Natural killer cell (primary cell): ENCODE data around the gene CCDC73. TPM values are rescaled to one million over a fixed set of nuclear protein-coding genes. Genes with fewer than 3 reads are reported as not detected.
"Not testable (repeated sequence)": the region's sequence is repeated elsewhere in the genome, so short reads cannot be mapped to it uniquely, and the experiment has no call there.

Source experiments
- ATAC-seq, 3 donors: fragments of 150-1000 bp in 2 of 3; fragments of 200-7000 bp in 1 of 3; cut with Tn5 transposase; 1 replicate in 1 of 3; 2 replicates in 2 of 3; pipeline ENCODE4 v1.10.0; 2021; ENCODE audit warnings: mild to moderate bottlenecking in 2 of 3, moderate library complexity in 2 of 3
- DNase-seq, 2 donors: peaks; one replicate each; pipeline versions ENCODE4 v3.0.0 to v3.0.0-alpha.2; 2013 to 2021; ENCODE audit warnings: mixed read lengths in 1 of 2
- H3K27ac ChIP-seq: one replicate; pipeline ENCODE4 v1.5.1; 2013; ENCODE audit warnings: mild to moderate bottlenecking, low read length
- H3K27me3 ChIP-seq: one replicate; pipeline ENCODE4 v1.6.1; 2013; ENCODE audit warnings: low read length; ENCODE audit not compliant: control insufficient read depth, insufficient read depth
- H3K36me3 ChIP-seq: one replicate; pipeline ENCODE4 v1.6.1; 2013; ENCODE audit warnings: low read length; ENCODE audit not compliant: control insufficient read depth, insufficient read depth
- H3K4me1 ChIP-seq: one replicate; pipeline ENCODE4 v1.6.1; 2013; ENCODE audit warnings: low read length; ENCODE audit not compliant: control insufficient read depth, insufficient read depth
- H3K4me3 ChIP-seq: one replicate; pipeline ENCODE4 v1.5.1; 2013; ENCODE audit warnings: low read length
- H3K9me3 ChIP-seq: one replicate; pipeline ENCODE4 v1.6.1; 2013; ENCODE audit warnings: low read length; ENCODE audit not compliant: control insufficient read depth, insufficient read depth
- H3K27ac Mint-ChIP-seq, 2 donors: one replicate each; pipeline ENCODE4 v1.8.0; 2022; ENCODE audit warnings: mild to moderate bottlenecking in 2 of 2, mixed read lengths in 2 of 2, moderate library complexity in 1 of 2
- H3K27me3 Mint-ChIP-seq, 2 donors: one replicate each; pipeline ENCODE4 v1.8.0; 2022; ENCODE audit warnings: low read depth in 2 of 2, mixed read lengths in 2 of 2
- H3K36me3 Mint-ChIP-seq: one replicate; pipeline ENCODE4 v1.8.0; 2022; ENCODE audit warnings: mixed read lengths
- H3K4me1 Mint-ChIP-seq, 2 donors: one replicate each; pipeline ENCODE4 v1.8.0; 2022; ENCODE audit warnings: mixed read lengths in 2 of 2
- H3K4me3 Mint-ChIP-seq: one replicate; pipeline ENCODE4 v1.8.0; 2022; ENCODE audit warnings: mild to moderate bottlenecking, moderate library complexity, mixed read lengths
- H3K9me3 Mint-ChIP-seq, 2 donors: one replicate each; pipeline ENCODE4 v1.8.0; 2022; ENCODE audit warnings: mixed read lengths in 2 of 2
- WGBS: methylation state at CpG from one replicate; pipeline ENCODE4 v1.1.7; 2013; ENCODE audit warnings: missing lambda C conversion rate; ENCODE audit not compliant: insufficient coverage; 5-methylcytosine and 5-hydroxymethylcytosine counted together
- intact Hi-C: fragments of 100-400 bp; cut with micrococcal nuclease; formaldehyde crosslinking; loops from one replicate; pipeline ENCODE4 v1.14.2; 2022
- total RNA-seq, 4 donors: library from RNA; stranded (reverse); fragments of 120-200 nt in 1 of 4; gene quantifications; one replicate each; pipeline versions ENCODE4 v1.2.3 to v1.2.4, GENCODE V29; 2013 to 2022
- TF ChIP-seq, protein P1 (sequence below): fragments of 200-600 bp; IDR thresholded peaks from one replicate; pipeline ENCODE4 v1.8.0; 2022; ENCODE audit warnings: antibody characterized with exemption

Gene CCDC73
- total RNA-seq, 3 donors from 2014 or later (not counting 1 experiment from before 2014, with no cell fraction given): not detected

DNA sequence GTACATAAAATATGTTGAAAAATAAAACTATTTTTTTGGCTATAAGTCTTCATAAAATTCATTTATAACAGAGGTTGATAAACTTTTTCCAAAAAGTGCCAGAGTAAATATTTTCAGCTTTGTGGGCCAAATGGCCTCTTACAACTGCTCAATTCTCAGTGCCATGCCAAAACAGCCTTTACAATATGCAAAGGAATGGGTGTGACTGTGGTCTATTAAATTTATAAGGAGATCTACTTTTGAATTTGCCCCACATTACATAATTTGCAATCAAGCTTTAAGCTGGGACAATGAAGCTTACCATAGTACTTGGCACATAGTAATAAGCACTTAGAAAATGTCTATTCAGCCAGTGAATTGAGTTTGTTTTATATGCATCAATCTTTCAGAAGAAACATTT is 188.2 kb downstream of the CCDC73 start:
- H3K9me3 ChIP-seq: no peaks in the 10 kb centered on the region
- Mint-ChIP-seq H3K27ac (peak overlapping the region in 1 of 2 donors; percentile 14), H3K9me3 (peaks cover 0 to 2% of the 10 kb centered on the region in 2 donors), H3K4me3 (no peak overlapping the region), H3K36me3 (peaks cover 15% of the 10 kb centered on the region), H3K4me1 (no peaks in the 10 kb centered on the region), H3K27me3 (no peaks in the 10 kb centered on the region)
- TF ChIP-seq, protein P1, sequence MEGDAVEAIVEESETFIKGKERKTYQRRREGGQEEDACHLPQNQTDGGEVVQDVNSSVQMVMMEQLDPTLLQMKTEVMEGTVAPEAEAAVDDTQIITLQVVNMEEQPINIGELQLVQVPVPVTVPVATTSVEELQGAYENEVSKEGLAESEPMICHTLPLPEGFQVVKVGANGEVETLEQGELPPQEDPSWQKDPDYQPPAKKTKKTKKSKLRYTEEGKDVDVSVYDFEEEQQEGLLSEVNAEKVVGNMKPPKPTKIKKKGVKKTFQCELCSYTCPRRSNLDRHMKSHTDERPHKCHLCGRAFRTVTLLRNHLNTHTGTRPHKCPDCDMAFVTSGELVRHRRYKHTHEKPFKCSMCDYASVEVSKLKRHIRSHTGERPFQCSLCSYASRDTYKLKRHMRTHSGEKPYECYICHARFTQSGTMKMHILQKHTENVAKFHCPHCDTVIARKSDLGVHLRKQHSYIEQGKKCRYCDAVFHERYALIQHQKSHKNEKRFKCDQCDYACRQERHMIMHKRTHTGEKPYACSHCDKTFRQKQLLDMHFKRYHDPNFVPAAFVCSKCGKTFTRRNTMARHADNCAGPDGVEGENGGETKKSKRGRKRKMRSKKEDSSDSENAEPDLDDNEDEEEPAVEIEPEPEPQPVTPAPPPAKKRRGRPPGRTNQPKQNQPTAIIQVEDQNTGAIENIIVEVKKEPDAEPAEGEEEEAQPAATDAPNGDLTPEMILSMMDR: no peak
- no peaks in the 10 kb centered on the region for H3K27me3 ChIP-seq
- peaks cover 39% of the 10 kb centered on the region for H3K36me3 ChIP-seq
- ATAC-seq (no peak), DNase-seq (no peak)
- intact Hi-C loops: no loop called here
- H3K4me1 ChIP-seq: no peaks in the 10 kb centered on the region
- H3K4me3 ChIP-seq: no peak overlapping the region
- no peak overlapping the region for H3K27ac ChIP-seq

DNA sequence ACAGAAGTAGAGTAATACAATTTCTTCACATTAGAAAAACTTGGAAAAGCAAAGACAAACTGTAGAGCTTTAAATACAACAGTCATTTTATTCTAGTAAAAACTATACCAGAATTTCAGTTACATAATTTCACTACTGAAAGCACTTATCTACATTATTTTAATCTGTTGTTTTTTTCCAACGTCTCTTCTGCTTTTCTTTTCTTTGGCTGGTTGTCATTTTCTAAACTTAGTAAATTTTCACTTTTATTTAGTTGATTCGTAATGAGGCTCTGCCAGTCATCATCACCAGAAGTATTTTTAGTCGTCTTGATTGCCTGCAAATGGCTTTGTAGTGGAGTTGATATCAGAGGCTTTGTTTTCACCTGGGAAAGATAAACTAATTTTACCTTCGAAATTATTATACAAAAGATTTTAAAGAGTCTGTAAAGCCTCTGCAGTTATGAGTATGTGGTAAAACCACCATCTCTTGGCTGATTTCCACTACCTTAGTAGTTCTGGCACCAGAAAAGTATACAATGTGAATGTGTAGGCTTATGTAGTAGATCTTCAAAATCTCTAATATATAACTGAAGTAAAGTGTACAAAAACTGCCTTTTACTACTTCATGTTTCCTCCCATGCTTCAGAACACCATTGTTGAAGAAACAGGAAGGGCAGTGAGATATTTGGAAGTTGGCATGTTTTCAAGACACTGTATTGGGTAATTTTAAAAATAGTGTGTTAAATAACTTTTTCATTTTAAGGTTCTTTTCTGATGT is 191.6 kb downstream of the CCDC73 start:
- H3K4me3 Mint-ChIP-seq: no peak overlapping the region
- H3K27me3 ChIP-seq: no peaks in the 10 kb centered on the region
- peaks cover 21% of the 10 kb centered on the region for H3K36me3 Mint-ChIP-seq
- no peaks in the 10 kb centered on the region for H3K9me3 ChIP-seq
- WGBS: no CpG with 5 or more reads among the region's 4 CpGs
- no peaks in the 10 kb centered on the region for H3K27me3 Mint-ChIP-seq
- peaks cover 0 to 1% of the 10 kb centered on the region in 2 donors for H3K4me1 Mint-ChIP-seq
- H3K27ac ChIP-seq: no peak overlapping the region
- no peaks in the 10 kb centered on the region for H3K9me3 Mint-ChIP-seq
- intact Hi-C loops: no loop called here
- H3K27ac Mint-ChIP-seq: peak overlapping the region; percentile 17 to 18
- no peaks in the 10 kb centered on the region for H3K4me1 ChIP-seq
- peaks cover 69% of the 10 kb centered on the region for H3K36me3 ChIP-seq
- no peak for ATAC-seq
- TF ChIP-seq, protein P1: no peak
- no peak for DNase-seq
- no peak overlapping the region for H3K4me3 ChIP-seq

DNA sequence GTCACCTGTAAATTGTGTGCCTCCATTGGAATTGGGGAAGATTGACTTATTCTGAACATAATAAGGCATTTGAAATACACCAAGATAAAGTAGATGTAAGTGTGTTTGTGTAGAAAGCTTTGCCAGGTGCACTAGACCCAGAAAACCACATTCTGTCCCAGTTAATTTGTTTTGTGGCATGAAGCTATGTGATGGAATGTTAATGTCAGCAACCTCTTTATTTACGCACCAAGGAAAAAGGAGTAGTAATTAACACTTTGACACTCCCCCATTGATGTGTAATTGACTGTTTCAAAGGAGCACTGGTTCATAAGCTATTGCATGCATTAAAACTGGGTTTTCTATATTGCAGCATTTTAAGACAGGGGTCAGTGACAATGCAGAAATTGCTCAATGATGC is 196.5 kb downstream of the CCDC73 start:
- no peak for ATAC-seq
- TF ChIP-seq, protein P1: no peak
- intact Hi-C loops: no loop called here
- peak overlapping the region; percentile 1 to 40 for H3K27ac Mint-ChIP-seq
- no peaks in the 10 kb centered on the region for H3K27me3 Mint-ChIP-seq
- no CpG with 5 or more reads among the region's 1 CpG for WGBS
- Histone ChIP-seq H3K36me3 (peaks cover 94% of the 10 kb centered on the region), H3K27me3 (no peaks in the 10 kb centered on the region), H3K4me1 (no peaks in the 10 kb centered on the region), H3K9me3 (no peaks in the 10 kb centered on the region), H3K4me3 (no peak overlapping the region), H3K27ac (no peak overlapping the region)
- no peak overlapping the region for H3K4me3 Mint-ChIP-seq
- H3K9me3 Mint-ChIP-seq: no peaks in the 10 kb centered on the region
- H3K36me3 Mint-ChIP-seq: peaks cover 25% of the 10 kb centered on the region
- no peak for DNase-seq
- H3K4me1 Mint-ChIP-seq: peaks cover 0 to 11% of the 10 kb centered on the region in 2 donors

DNA sequence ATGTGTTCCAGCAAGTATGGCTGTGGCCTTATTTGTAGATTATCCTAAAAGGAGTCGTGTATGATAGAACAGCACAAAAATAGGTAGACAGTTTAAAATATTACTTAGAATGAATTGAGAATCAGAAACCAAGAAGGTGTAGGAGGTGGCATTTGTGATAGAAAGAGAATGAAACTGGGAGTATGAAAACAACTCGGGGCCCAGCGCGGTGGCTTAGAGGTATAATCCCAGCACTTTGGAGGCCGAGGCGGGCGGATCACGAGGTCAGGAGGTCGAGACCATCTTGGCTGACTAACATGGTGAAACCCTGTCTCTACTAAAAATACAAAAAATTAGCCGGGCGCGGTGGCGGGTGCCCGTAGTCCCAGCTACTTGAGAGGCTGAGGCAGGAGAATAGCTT is 198.3 kb downstream of the CCDC73 start:
- H3K9me3 Mint-ChIP-seq, H3K4me3 ChIP-seq, H3K4me1 ChIP-seq, H3K27ac ChIP-seq, H3K4me3 Mint-ChIP-seq, DNase-seq, H3K27me3 ChIP-seq, ATAC-seq, H3K9me3 ChIP-seq, H3K27me3 Mint-ChIP-seq, H3K27ac Mint-ChIP-seq, intact Hi-C loops: not testable (repeated sequence)
- peaks cover 6 to 18% of the 10 kb centered on the region in 2 donors for H3K4me1 Mint-ChIP-seq
- peaks cover 93% of the 10 kb centered on the region for H3K36me3 ChIP-seq
- 92% methylated on average over 14 of the region's 14 CpGs for WGBS
- H3K36me3 Mint-ChIP-seq: peaks cover 28% of the 10 kb centered on the region
